ENCODE data around the gene PRR20G. TPM values are rescaled to one million over a fixed set of nuclear protein-coding genes. Genes with fewer than 3 reads are reported as not detected.
"Not testable (repeated sequence)": the region's sequence is repeated elsewhere in the genome, so short reads cannot be mapped to it uniquely, and the experiment has no call there.

The PRR20G gene
- total RNA-seq, 2 experiments from 2014 or later, result not detected

GRCh38 chr3:127312818-127313217 lies 25.0 kb upstream of the PRR20G start:
- intact Hi-C loops (cut with micrococcal nuclease; ENCODE audit: unreplicated experiment), result no loop called here
- H4K20me1 ChIP-seq (ENCODE audit: insufficient read depth, low read length), result no peaks in the 10 kb centered on the region
- no peak for DNase-seq (ENCODE audit: low spot score)
- no peak overlapping the region for H3K27ac ChIP-seq (ENCODE audit: low read depth, low read length, poor library complexity, severe bottlenecking)
- H3K4me1 ChIP-seq (ENCODE audit: insufficient read depth, low read length, poor library complexity, severe bottlenecking), result no peaks in the 10 kb centered on the region
- no peaks in the 10 kb centered on the region for H3K79me2 ChIP-seq (ENCODE audit: insufficient read depth, low read depth, low read length)
- no peak overlapping the region for H2AFZ ChIP-seq (ENCODE audit: low read length)
- CTCF ChIA-PET (ENCODE audit: unreplicated experiment), result no interaction called here
- no peaks in the 10 kb centered on the region for H3K9me3 ChIP-seq (ENCODE audit: low read length)
- POLR2A ChIA-PET, result no interaction called here
- no peaks in the 10 kb centered on the region for H3K36me3 ChIP-seq (ENCODE audit: insufficient read depth, low read length)
- H3K9me2 ChIP-seq (ENCODE audit: insufficient read depth, low read length), result no peaks in the 10 kb centered on the region
- no peak overlapping the region for H3K4me2 ChIP-seq (ENCODE audit: low read length)
- BruUV-seq (replicated peaks), result no TSS peak
- H3K4me3 ChIP-seq (ENCODE audit: low read depth, low read length, poor library complexity, severe bottlenecking), result no peak overlapping the region
- TF ChIP-seq CTCF (conservative IDR thresholded peaks at IDR 0.05; ENCODE audit: low read length), result no peak
- no peak for TF ChIP-seq EZH2phosphoT487 (IDR thresholded peaks at IDR 0.05; ENCODE audit: borderline replicate concordance, low read depth, low read length)

- H3K36me3 ChIP-seq (ENCODE audit: insufficient read depth, low read length); DNase-seq (ENCODE audit: low spot score); H3K4me1 ChIP-seq (ENCODE audit: insufficient read depth, low read length, poor library complexity, severe bottlenecking); H3K9me2 ChIP-seq (ENCODE audit: insufficient read depth, low read length); H3K9me3 ChIP-seq (ENCODE audit: low read length); H2AFZ ChIP-seq (ENCODE audit: low read length); H3K4me2 ChIP-seq (ENCODE audit: low read length); H3K79me2 ChIP-seq (ENCODE audit: insufficient read depth, low read depth, low read length); H3K4me3 ChIP-seq (ENCODE audit: low read depth, low read length, poor library complexity, severe bottlenecking); H4K20me1 ChIP-seq (ENCODE audit: insufficient read depth, low read length); BruUV-seq (replicated peaks); H3K27ac ChIP-seq (ENCODE audit: low read depth, low read length, poor library complexity, severe bottlenecking); CTCF ChIA-PET (ENCODE audit: unreplicated experiment); intact Hi-C loops (cut with micrococcal nuclease; ENCODE audit: unreplicated experiment): not testable (repeated sequence)
- POLR2A ChIA-PET, result interaction anchor here (0.6 kb wide), 1 partner anchor 36 kb away, joined by 3 read pairs; no protein-coding TSS in a partner anchor
Measured at GRCh38 chr3:127308821-127309220, 21.0 kb upstream of the PRR20G start.

GRCh38 chr3:127307916-127308315 lies 20.1 kb upstream of the PRR20G start:
- no peak overlapping the region for H3K4me2 ChIP-seq (ENCODE audit: low read length)
- H3K27ac ChIP-seq (ENCODE audit: low read depth, low read length, poor library complexity, severe bottlenecking), result no peak overlapping the region
- TF ChIP-seq EZH2phosphoT487 (IDR thresholded peaks at IDR 0.05; ENCODE audit: borderline replicate concordance, low read depth, low read length) (no peak), CTCF (conservative IDR thresholded peaks at IDR 0.05; ENCODE audit: low read length) (no peak)
- ChIA-PET POLR2A (no interaction called here), CTCF (ENCODE audit: unreplicated experiment) (no interaction called here)
- no peaks in the 10 kb centered on the region for H3K4me1 ChIP-seq (ENCODE audit: insufficient read depth, low read length, poor library complexity, severe bottlenecking)
- H3K9me2 ChIP-seq (ENCODE audit: insufficient read depth, low read length), result no peaks in the 10 kb centered on the region
- no peak for DNase-seq (ENCODE audit: low spot score)
- no peak overlapping the region for H3K4me3 ChIP-seq (ENCODE audit: low read depth, low read length, poor library complexity, severe bottlenecking)
- no peaks in the 10 kb centered on the region for H3K79me2 ChIP-seq (ENCODE audit: insufficient read depth, low read depth, low read length)
- no peak overlapping the region for H2AFZ ChIP-seq (ENCODE audit: low read length)
- no peaks in the 10 kb centered on the region for H4K20me1 ChIP-seq (ENCODE audit: insufficient read depth, low read length)
- H3K9me3 ChIP-seq (ENCODE audit: low read length), result no peaks in the 10 kb centered on the region
- no TSS peak for BruUV-seq (replicated peaks)
- no peaks in the 10 kb centered on the region for H3K36me3 ChIP-seq (ENCODE audit: insufficient read depth, low read length)
- intact Hi-C loops (cut with micrococcal nuclease; ENCODE audit: unreplicated experiment), result no loop called here
